HG03442 (cell line): Measurements from ENCODE around the gene DMBX1.

Experiments
- ATAC-seq: cut with Tn5 transposase; IDR thresholded peaks from one replicate; pipeline ENCODE4 v1.9.1; 2021; ENCODE audit warnings: mild to moderate bottlenecking, moderate library complexity; ENCODE audit not compliant: unreplicated experiment

Gene DMBX1

DNA sequence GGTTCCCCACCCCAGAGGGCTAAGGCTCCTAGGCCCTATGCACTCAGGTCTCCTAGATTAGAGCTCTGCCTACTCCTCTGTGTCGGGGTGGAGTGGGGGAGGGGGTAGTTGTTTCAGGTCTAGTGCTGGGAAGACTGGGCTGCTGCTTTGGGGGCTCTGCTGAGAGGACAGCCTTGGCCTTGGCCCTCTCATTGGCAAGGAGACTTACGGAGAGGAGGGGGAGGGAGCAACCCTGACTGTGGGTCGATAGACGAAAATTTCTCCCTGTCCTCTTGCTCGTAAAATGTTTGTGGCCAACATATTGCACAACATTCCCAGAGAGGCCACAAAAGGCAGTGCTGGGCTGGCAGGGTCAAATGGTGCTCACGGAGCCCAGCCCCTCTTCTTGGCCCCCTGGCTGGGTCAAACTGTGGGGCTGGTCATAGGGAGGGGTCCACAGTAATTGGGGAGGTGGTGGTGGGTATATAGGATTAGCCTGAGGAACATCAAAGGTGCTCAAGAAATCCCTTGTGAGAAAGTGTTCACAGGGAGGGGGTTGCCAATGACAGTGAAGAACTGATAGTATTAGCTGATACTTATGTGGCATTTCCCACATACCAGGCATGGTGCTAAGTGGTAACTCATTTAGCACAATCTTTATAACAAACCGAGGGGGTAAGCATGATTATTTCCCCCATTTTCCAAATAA, 8.5 kb upstream of the DMBX1 start:
- no peak for ATAC-seq

DNA sequence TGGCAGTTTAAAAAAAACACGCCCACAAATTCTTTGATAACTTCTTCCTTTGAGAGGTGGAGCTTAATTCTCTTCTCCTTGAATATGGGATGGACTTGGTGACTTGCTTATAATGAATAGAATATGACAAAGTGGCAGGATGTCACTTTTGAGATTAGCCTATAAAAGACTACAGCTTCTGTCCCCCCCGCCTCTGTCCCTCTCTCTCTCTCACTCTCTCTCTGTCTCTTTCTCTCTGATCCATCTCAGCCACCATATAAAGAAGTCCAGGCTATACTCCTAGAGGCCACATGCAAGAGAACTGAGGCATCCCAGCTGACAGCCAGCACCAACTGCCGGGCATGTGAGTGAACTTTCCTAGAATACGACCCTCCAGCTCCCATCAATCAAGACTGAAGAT, 7.7 kb upstream of the DMBX1 start:
- no peak for ATAC-seq

DNA sequence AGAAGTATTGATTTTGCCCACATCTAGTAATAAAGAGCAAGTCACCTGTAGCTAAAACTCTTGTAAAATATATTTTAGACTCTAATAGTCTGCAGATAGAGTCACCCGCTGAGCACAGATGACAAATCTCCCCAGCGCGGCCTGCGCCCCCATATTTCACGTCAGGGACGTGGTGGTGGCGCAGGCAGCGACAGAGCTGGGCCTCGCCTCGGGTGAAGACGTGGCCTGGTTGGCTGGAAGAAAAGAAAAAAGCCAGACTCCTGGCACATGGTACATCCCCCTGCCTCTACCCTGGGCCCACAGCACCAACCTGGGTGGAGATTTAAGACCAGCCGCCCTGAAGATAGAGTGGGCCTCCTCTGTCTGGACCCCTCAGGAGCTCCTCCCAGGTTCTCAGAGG, 6.0 kb upstream of the DMBX1 start:
- no peak for ATAC-seq

GRCh38 chr1:46484783-46485490, 4.7 kb upstream of the DMBX1 start:
- ATAC-seq, result no peak

GRCh38 chr1:46485564-46486431, 3.8 kb upstream of the DMBX1 start:
- ATAC-seq, result no peak

DNA sequence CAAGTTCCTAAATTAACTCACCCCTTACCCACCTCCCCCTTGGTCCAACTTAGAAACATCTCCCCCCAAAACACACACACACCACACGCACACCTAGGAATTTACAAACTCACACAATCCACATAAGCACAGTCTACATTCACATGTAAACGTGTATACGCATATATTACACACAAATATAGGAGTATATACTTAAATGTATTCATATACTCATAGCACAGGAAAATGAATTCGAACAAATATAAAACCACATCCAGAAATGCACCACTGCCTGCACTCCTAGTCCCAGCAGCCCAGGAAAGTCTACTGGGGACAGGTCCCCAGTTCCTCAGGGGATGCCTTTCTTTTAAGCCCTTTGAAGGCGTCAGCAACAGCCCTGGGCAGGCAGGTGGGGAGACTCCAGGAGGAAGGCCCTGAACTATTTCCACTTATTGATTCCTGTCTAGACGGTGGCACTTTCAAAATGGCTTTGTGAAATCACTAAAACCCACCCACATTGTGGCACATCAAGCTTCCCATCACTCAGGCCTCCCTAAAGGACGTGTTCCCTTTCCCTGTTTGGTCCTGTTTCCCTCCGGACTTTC, 3.1 kb upstream of the DMBX1 start:
- no peak for ATAC-seq

DNA sequence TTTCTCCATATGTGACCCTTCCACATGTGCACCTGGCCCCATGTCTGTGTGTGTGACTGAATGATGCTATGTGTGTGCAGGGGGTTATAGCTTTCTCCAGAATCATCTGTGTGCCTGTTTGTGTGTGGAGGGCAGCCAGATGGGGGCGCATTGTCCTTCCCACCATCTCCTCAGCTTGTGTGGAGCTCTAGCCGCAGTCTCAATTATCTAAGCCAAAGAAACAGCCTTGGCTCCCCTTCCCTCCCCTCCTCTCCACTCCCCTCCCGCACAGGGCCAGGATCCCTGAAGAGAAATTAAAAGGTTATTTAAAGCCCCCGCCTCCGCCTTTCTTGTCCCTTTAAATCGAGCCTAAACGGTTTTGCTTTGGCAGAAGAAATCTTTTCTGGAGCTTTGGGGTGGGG, 1.8 kb upstream of the DMBX1 start:
- no peak for ATAC-seq

DNA sequence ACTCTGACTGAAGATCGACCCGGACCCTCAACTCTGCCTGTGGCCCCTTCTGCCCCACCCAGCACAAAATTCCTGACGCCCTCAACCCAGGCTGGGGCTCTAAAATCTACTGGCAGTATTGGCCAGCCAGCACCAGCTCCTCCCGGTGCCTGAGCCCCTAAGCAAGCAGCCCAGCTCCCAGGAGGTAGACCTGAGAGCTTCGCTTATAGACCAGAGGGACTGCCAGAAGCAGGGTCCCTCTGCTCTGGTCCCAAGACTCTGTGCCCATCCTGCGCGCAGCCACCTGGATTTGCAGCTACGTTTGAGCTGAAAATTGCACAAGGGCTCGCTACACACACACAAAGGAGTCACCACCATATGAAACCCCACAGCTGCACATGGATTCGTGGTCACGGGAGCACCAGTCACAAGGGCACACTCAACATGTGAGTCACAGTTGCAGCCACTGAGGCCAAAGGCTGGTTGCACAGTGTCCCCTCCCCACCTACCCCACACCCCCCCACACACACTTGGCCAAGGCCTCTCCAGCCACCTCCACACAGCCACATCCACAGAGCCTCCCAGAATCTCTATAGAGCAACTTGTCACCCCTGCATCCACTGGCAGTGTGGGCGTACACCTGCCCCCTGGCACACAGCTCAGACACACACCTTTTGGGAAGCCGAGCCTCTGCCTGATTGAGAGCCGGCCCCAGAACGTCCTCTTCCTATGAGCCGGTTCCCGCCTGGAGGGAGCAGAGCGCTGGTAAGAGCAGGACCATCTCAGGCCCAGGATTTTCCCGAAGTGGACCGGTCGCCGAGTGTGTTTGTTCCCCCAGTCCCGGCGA, 1.1 kb upstream of the DMBX1 start:
- no peak for ATAC-seq

DNA sequence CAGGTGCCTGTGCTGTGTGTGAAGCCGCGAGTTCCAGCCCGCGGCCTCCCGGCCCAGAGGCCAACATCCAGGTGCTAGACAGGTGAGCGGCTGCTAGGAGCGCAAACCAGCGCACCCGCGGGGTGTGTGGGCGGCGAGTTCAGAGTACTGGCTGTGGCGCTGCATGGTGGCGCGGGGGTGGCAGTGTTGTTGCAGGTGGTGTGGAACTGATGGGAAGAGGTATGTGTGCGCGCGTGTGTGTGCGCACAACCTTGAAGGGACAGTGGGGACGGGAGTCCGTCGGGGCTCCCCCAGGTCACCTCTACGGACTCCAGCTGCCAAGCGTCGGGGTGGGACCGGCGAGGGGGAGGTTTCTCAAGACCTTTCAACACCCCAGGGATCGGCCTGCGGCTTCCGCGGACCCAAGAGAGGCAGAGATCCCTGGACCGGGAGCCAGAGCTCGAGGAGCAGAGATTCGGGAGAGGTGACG, 433 bp upstream of the DMBX1 start:
- ATAC-seq, result no peak

DNA sequence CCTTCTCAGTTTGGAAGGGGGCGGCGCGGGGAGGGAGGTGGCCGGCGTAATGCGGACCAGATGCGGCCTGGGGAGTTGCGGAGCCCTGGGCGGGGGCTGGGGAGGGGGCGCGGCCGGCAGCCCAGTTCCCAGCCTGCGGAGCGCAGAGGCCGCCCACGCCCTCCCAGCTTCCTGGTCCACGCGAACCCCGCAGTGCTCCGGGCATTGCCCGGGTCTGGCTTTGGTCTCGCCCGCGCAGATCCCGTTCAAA, 695 bp downstream of the DMBX1 start:
- no peak for ATAC-seq

- no peak for ATAC-seq
Observed at GRCh38 chr1:46490656-46491442, 1.2 kb downstream of the DMBX1 start.

DNA sequence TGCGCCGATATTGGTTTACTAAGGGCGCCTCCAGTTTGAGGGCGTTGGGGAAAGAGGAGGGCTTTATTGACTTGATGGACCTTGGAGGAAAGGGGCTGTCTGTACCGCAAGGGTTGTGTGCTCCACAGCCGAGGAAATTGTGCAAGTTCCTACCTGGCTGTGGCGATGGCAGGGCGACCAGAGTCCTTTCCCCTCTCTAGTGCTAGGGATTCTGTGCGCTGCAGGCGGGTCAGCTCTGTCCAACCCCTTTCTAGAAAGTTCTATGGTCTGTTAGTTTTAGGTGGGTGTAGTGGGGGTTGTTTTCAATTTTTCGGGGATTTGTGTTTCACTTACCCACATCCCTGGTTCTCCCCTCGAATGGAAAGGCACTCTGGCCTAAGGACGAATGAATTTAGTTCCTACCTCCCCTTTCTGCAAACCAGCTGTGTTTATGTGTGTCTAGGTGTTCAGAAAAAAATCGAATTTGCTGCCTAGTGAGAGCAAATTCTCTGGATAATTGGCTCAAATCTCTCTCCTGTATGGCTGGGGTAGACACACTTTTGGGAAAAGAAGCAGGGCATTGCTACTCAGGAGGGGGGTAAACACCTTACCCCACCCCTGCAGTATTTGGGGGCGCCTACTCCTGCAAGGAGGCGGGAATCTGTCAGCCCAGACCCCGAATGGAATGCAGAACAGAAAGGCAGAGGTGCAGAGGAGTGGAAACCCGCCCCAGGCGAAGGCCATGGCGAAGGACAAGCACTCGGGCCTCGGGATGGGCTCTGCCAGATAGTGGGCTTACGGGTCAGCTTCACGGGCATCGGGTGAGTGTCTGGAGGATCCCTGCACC, 2.0 kb downstream of the DMBX1 start:
- no peak for ATAC-seq

GRCh38 chr1:46492269-46492853, 2.7 kb downstream of the DMBX1 start:
- no peak for ATAC-seq

DNA sequence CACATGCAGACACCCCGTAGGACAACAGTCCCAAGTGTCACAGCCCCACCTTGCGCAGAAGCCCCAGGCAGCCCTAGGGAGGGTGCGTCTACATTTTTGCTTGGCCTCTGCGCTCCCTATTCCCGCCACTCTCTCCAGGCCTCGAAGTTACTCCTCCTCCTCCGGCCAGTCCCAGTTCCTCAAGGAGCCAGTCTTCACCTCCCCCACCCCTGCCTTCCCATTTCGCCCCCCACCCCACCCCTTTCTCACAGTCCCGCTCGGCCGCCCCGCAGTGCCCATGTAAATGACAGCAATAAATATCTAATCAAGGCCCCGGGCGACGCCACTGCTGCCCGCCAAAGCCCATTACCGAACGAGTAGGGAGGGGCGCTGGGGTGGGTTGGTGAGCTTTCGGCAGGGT, 3.2 kb downstream of the DMBX1 start:
- ATAC-seq, result no peak

DNA sequence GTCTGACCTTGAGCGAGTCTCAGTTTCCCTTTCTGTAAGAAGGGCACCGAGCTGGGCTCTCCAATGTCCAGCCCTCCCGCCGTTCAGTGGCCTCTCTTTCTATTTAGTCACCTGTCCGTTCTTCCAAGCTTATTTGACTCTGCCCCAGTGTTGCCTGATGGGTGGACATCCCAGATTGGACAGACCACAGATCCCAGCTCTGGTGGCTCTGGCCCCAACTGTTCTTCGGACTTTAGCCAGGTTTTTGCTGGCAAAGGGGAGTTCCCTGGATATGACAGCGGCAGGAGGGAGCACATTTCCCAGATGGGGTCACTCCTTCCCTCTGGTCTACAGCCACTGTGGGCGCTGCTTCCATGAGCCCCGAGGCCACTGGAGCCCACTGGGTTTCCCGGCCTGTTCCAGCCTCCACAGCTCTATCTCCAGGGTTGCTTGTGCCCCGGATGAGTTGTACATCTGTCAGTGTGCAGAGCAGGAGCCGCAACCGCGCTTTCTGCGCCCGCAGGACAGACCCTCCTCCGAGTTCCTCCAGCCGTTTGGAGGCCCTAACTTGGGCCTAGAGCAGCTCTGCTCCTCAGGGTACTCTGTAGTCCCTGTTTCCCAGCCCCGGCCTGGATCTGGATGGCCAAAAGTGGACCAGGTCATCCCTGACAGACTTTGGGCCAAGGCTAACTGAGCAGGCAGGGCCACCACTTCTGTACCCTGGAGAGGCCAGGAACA, 3.8 kb downstream of the DMBX1 start:
- no peak for ATAC-seq

DNA sequence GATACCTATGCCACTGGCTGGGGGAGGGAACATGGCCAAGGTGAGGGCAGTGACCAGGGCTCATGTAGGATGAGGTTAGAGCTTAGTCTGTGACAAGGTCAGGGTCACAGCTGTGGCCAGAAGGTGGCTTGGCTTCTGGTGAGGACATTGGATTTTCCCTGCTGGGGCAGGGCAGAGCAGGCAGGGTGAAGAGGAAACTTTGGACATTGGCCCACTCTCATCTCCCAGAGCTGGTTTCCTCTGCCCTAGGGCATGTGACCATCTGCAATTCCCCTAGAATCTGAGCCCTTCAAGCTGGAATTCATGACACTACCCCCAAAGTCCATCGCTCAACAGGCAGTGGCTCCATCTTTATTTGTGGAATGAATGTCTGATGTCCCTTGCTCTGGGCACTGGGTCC, 5.3 kb downstream of the DMBX1 start:
- no peak for ATAC-seq

GRCh38 chr1:46495778-46496177, 6.1 kb downstream of the DMBX1 start:
- no peak for ATAC-seq

- ATAC-seq, result no peak
Observed at GRCh38 chr1:46496505-46496904, 6.9 kb downstream of the DMBX1 start.
